WERI-Rb-1 (cell line): ENCODE data around the gene OPRM1.

Experiments
- DNase-seq: peaks from one replicate; pipeline ENCODE4 v3.0.0-alpha.2; 2020
- H3K27ac ChIP-seq: fragments of 250-450 bp; sonication (Bioruptor Pico); 2 replicates; pipeline ENCODE4 v1.5.1; 2020; ENCODE audit warnings: mild to moderate bottlenecking, moderate library complexity
- H3K27me3 ChIP-seq: fragments of 250-450 bp; sonication (Bioruptor Pico); 2 replicates; pipeline ENCODE4 v1.5.1; 2021; ENCODE audit warnings: mild to moderate bottlenecking, low read depth, moderate library complexity; ENCODE audit not compliant: insufficient read depth, severe bottlenecking
- H3K36me3 ChIP-seq: fragments of 250-450 bp; sonication (Bioruptor Pico); 2 replicates; pipeline ENCODE4 v1.5.1; 2020; ENCODE audit warnings: mild to moderate bottlenecking, moderate library complexity
- H3K4me3 ChIP-seq: 2 replicates; pipeline ENCODE4 v1.5.1; 2011; ENCODE audit warnings: low read depth, mild to moderate bottlenecking, control low read depth, low read length
- H3K9me3 ChIP-seq: fragments of 250-450 bp; sonication (Bioruptor Pico); 2 replicates; pipeline ENCODE4 v1.5.1; 2021; ENCODE audit warnings: mild to moderate bottlenecking, moderate library complexity; ENCODE audit not compliant: severe bottlenecking
- TF ChIP-seq, protein P1 (sequence below): IDR thresholded peaks from 2 replicates; pipeline ENCODE4 v1.5.1; 2011; ENCODE audit warnings: low read depth, mild to moderate bottlenecking, control low read depth, inconsistent platforms, low read length

Gene OPRM1

DNA sequence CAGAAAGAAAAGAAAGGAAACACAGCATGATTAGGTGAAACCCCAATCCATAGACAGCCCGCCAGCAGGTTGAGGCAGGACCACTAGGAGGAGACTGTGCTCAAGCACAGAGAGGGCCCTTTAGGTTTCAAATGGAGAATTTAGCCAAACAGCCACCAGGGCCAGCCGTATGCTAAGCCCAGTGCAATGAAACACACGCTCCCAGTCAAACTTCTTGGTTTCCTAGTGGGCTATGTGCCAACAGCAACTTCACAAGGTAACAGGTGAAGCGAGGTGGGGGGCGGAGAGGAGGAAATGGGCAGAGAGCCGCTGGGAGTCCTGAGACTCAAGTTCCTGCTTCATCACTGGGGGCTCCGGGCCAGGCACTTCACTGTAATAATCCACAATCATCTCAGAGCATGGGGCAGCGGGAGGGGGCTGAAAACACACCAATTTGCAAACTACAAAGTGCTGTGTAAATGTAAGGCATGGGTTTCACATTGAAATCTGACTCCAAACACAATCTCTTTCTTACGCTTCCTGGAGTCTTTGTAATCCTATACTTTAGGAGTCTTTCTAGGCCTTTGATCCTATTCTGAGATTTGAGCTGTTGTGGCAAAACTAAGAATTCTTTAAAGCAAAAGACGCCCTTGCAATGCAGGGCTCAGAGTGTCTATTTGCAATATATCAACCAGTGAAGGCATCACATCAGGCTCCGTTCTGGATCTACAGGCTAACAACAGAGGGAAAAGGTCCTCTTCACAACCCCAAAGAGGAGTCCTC is 117.3 kb downstream of the OPRM1 start:
- peak; percentile 67 for DNase-seq
- no peaks in the 10 kb centered on the region for H3K9me3 ChIP-seq
- H3K36me3 ChIP-seq, result no peaks in the 10 kb centered on the region
- no peak overlapping the region for H3K4me3 ChIP-seq
- H3K27ac ChIP-seq, result no peak overlapping the region
- TF ChIP-seq, protein P1, sequence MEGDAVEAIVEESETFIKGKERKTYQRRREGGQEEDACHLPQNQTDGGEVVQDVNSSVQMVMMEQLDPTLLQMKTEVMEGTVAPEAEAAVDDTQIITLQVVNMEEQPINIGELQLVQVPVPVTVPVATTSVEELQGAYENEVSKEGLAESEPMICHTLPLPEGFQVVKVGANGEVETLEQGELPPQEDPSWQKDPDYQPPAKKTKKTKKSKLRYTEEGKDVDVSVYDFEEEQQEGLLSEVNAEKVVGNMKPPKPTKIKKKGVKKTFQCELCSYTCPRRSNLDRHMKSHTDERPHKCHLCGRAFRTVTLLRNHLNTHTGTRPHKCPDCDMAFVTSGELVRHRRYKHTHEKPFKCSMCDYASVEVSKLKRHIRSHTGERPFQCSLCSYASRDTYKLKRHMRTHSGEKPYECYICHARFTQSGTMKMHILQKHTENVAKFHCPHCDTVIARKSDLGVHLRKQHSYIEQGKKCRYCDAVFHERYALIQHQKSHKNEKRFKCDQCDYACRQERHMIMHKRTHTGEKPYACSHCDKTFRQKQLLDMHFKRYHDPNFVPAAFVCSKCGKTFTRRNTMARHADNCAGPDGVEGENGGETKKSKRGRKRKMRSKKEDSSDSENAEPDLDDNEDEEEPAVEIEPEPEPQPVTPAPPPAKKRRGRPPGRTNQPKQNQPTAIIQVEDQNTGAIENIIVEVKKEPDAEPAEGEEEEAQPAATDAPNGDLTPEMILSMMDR, result peak; percentile 87
- no peaks in the 10 kb centered on the region for H3K27me3 ChIP-seq

- no peaks in the 10 kb centered on the region for H3K9me3 ChIP-seq
- H3K27me3 ChIP-seq, result no peaks in the 10 kb centered on the region
- DNase-seq, result no peak
- TF ChIP-seq, protein P1, result no peak
- H3K4me3 ChIP-seq, result no peak overlapping the region
- no peaks in the 10 kb centered on the region for H3K36me3 ChIP-seq
- H3K27ac ChIP-seq, result no peak overlapping the region
These were observed 118.0 kb downstream of the OPRM1 start for GRCh38 chr6:154157082-154157481.

- no peak overlapping the region for H3K4me3 ChIP-seq
- H3K36me3 ChIP-seq, result no peaks in the 10 kb centered on the region
- TF ChIP-seq, protein P1, result no peak
- no peaks in the 10 kb centered on the region for H3K27me3 ChIP-seq
- no peaks in the 10 kb centered on the region for H3K9me3 ChIP-seq
- no peak for DNase-seq
- no peak overlapping the region for H3K27ac ChIP-seq
These were observed 118.7 kb downstream of the OPRM1 start for GRCh38 chr6:154157706-154158105.

- no peak overlapping the region for H3K4me3 ChIP-seq
- H3K27me3 ChIP-seq, result no peaks in the 10 kb centered on the region
- H3K36me3 ChIP-seq, result no peaks in the 10 kb centered on the region
- H3K9me3 ChIP-seq, result no peaks in the 10 kb centered on the region
- no peak for DNase-seq
- no peak overlapping the region for H3K27ac ChIP-seq
- TF ChIP-seq, protein P1, result no peak
These were observed 120.1 kb downstream of the OPRM1 start for GRCh38 chr6:154159126-154159525.

DNA sequence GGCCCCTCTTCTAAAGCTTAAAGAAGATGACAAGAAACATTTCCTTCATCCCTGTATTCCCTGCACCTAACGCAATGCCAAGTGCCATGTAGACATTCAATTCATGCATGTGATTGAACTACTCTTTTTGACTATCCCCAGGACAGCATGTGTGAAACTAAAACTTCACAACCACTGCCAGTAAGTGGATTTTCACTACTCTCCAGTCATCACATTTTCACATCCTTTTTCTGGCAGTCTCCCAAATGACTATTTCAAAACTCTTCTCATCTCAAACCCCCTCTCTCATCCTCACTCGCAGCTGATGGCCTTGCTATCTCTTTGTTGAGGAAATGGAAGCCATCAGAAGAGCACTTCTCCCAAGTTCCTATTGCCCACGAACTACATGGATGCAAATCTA is 122.6 kb downstream of the OPRM1 start:
- TF ChIP-seq, protein P1, result no peak
- Histone ChIP-seq H3K27ac (no peak overlapping the region), H3K27me3 (no peaks in the 10 kb centered on the region), H3K9me3 (no peaks in the 10 kb centered on the region), H3K36me3 (no peaks in the 10 kb centered on the region), H3K4me3 (no peak overlapping the region)
- DNase-seq, result no peak

DNA sequence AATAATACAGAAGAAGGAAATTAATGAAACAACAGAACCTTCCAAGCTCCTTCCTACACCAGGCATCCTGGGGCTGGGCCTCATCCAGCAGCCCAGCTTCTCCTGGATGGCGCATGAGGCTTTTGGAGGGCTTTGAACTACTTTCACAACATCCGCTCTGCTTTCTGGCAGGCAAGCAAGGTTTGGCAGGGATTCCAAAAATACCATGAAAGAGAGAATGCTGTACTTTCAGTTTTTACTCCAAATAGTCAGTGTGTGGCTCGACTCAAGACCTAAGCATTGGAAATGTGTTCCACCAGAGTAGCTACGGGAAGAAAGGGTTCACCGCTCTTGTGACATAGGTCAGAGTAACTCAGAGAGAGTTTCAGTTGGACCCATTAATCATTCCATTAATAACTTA is 125.4 kb downstream of the OPRM1 start:
- no peaks in the 10 kb centered on the region for H3K9me3 ChIP-seq
- TF ChIP-seq, protein P1, result no peak
- DNase-seq, result no peak
- H3K27me3 ChIP-seq, result no peaks in the 10 kb centered on the region
- no peak overlapping the region for H3K4me3 ChIP-seq
- no peaks in the 10 kb centered on the region for H3K36me3 ChIP-seq
- H3K27ac ChIP-seq, result no peak overlapping the region
